H9 (cell line): ENCODE results near the gene TENM3. TPM values are rescaled to one million over a fixed set of nuclear protein-coding genes. Genes with fewer than 3 reads are reported as not detected.
A peak's percentile ranks its signal among the peaks of the same experiment; 100 is the strongest.

Experiments
- DNase-seq: peaks from one replicate; pipeline ENCODE4 v3.0.0-alpha.2; 2017
- H2AFZ ChIP-seq: one replicate; pipeline ENCODE4 v1.6.1; 2013; ENCODE audit warnings: mild to moderate bottlenecking, low read length, control low read depth, moderate library complexity
- H2AK5ac ChIP-seq: 2 replicates; pipeline ENCODE4 v1.6.1; 2013; ENCODE audit warnings: low read length, control low read depth, mixed read lengths; ENCODE audit not compliant: insufficient read length
- H2BK120ac ChIP-seq: one replicate; pipeline ENCODE4 v1.6.1; 2013; ENCODE audit warnings: low read depth, mild to moderate bottlenecking, low read length, control low read depth, inconsistent platforms; ENCODE audit not compliant: poor library complexity, severe bottlenecking
- H2BK12ac ChIP-seq: 2 replicates; pipeline ENCODE4 v1.6.1; 2013; ENCODE audit warnings: low read length, control low read depth, mixed read lengths, low read depth; ENCODE audit not compliant: insufficient read length
- H2BK15ac ChIP-seq: 2 replicates; pipeline ENCODE4 v1.6.1; 2013; ENCODE audit warnings: low read depth, low read length, control low read depth
- H2BK20ac ChIP-seq: one replicate; pipeline ENCODE4 v1.6.1; 2013; ENCODE audit warnings: low read depth, mild to moderate bottlenecking, low read length, control low read depth, inconsistent platforms; ENCODE audit not compliant: poor library complexity, severe bottlenecking
- H2BK5ac ChIP-seq: 2 replicates; pipeline ENCODE4 v1.6.1; 2013; ENCODE audit warnings: low read length, control low read depth, mixed read lengths; ENCODE audit not compliant: insufficient read length
- H3K14ac ChIP-seq: 2 replicates; pipeline ENCODE4 v1.6.1; 2013; ENCODE audit warnings: low read length, control low read depth; ENCODE audit not compliant: insufficient read depth
- H3K18ac ChIP-seq: 2 replicates; pipeline ENCODE4 v1.6.1; 2013; ENCODE audit warnings: low read depth, mild to moderate bottlenecking, mixed read lengths, low read length, control low read depth; ENCODE audit not compliant: insufficient read length
- H3K23ac ChIP-seq: 2 replicates; pipeline ENCODE4 v1.6.1; 2013; ENCODE audit warnings: low read length, control low read depth, mixed read lengths, low read depth; ENCODE audit not compliant: insufficient read length
- H3K23me2 ChIP-seq: 2 replicates; pipeline ENCODE4 v1.6.1; 2013; ENCODE audit warnings: low read depth, mild to moderate bottlenecking, mixed read lengths, low read length, control low read depth; ENCODE audit not compliant: insufficient read length, poor library complexity, severe bottlenecking
- H3K27ac ChIP-seq: 2 replicates; pipeline ENCODE4 v1.5.1; 2013; ENCODE audit warnings: low read length, control low read depth, mixed read lengths, low read depth; ENCODE audit not compliant: insufficient read length
- H3K27me3 ChIP-seq: 2 replicates; pipeline ENCODE4 v1.6.1; 2013; ENCODE audit warnings: low read length, control low read depth, inconsistent platforms; ENCODE audit not compliant: insufficient read depth
- H3K4ac ChIP-seq: 2 replicates; pipeline ENCODE4 v1.6.1; 2013; ENCODE audit warnings: low read depth, mild to moderate bottlenecking, control low read depth, inconsistent platforms, low read length, moderate library complexity
- H3K4me1 ChIP-seq: 2 replicates; pipeline ENCODE4 v1.6.1; 2013; ENCODE audit warnings: low read length, control low read depth, inconsistent platforms; ENCODE audit not compliant: insufficient read depth
- H3K4me2 ChIP-seq: 2 replicates; pipeline ENCODE4 v1.6.1; 2013; ENCODE audit warnings: low read length, control low read depth, mixed read lengths; ENCODE audit not compliant: insufficient read length, insufficient read depth
- H3K56ac ChIP-seq: 2 replicates; pipeline ENCODE4 v1.6.1; 2013; ENCODE audit warnings: low read depth, mild to moderate bottlenecking, mixed read lengths, low read length, control low read depth; ENCODE audit not compliant: insufficient read length
- H3K79me1 ChIP-seq: 2 replicates; pipeline ENCODE4 v1.6.1; 2013; ENCODE audit warnings: low read depth, mild to moderate bottlenecking, moderate library complexity, low read length, control low read depth, inconsistent platforms; ENCODE audit not compliant: insufficient read depth, poor library complexity, severe bottlenecking
- H3K79me2 ChIP-seq: 2 replicates; pipeline ENCODE4 v1.6.1; 2013; ENCODE audit warnings: low read length, control low read depth, inconsistent platforms; ENCODE audit not compliant: insufficient read depth
- H3K9ac ChIP-seq: 2 replicates; pipeline ENCODE4 v1.6.1; 2013; ENCODE audit warnings: low read length, control low read depth, mixed read lengths; ENCODE audit not compliant: insufficient read length; ENCODE audit errors: extremely low read depth
- H3K9me3 ChIP-seq: one replicate; pipeline ENCODE4 v1.6.1; 2013; ENCODE audit warnings: low read depth, low read length, inconsistent platforms; ENCODE audit not compliant: control insufficient read depth
- H3T11ph ChIP-seq: one replicate; pipeline ENCODE4 v1.6.1; 2013; ENCODE audit warnings: mild to moderate bottlenecking, low read length, control low read depth, inconsistent platforms
- H4K20me1 ChIP-seq: one replicate; pipeline ENCODE4 v1.6.1; 2013; ENCODE audit not compliant: control insufficient read depth, insufficient read length, insufficient read depth
- H4K5ac ChIP-seq: 2 replicates; pipeline ENCODE4 v1.6.1; 2013; ENCODE audit warnings: low read depth, mild to moderate bottlenecking, mixed read lengths, low read length, control low read depth; ENCODE audit not compliant: insufficient read length
- H4K8ac ChIP-seq: replicated peaks from 2 replicates; pipeline ENCODE4 v1.6.1; 2013; ENCODE audit warnings: low read length, control low read depth, mixed read lengths, low read depth; ENCODE audit not compliant: insufficient read length
- H4K91ac ChIP-seq: 2 replicates; pipeline ENCODE4 v1.6.1; 2013; ENCODE audit warnings: low read depth, mild to moderate bottlenecking, moderate library complexity, mixed read lengths, low read length, control low read depth; ENCODE audit not compliant: insufficient read length
- H3K27ac Mint-ChIP-seq, 3 experiments: 2 replicates in 2 of 3; 3 replicates in 1 of 3; pipeline ENCODE4 v1.8.0; 2020 to 2021; ENCODE audit warnings: mixed read lengths in 3 of 3, mild to moderate bottlenecking in 1 of 3, moderate library complexity in 1 of 3
- H3K27me3 Mint-ChIP-seq: 2 replicates; pipeline ENCODE4 v1.8.0; 2021; ENCODE audit warnings: low read depth, mild to moderate bottlenecking, moderate library complexity, mixed read lengths
- H3K36me3 Mint-ChIP-seq, 3 experiments: 2 replicates in 2 of 3; 3 replicates in 1 of 3; pipeline ENCODE4 v1.8.0; 2020 to 2021; ENCODE audit warnings: low read depth in 3 of 3, mixed read lengths in 3 of 3; ENCODE audit not compliant: insufficient read depth in 1 of 3
- H3K4me1 Mint-ChIP-seq, 2 experiments: 2 replicates each; pipeline ENCODE4 v1.8.0; 2020; ENCODE audit warnings: mixed read lengths in 2 of 2
- H3K4me3 Mint-ChIP-seq, 2 experiments: 2 replicates in 1 of 2; 3 replicates in 1 of 2; pipeline ENCODE4 v1.8.0; 2020 to 2021; ENCODE audit warnings: mild to moderate bottlenecking in 2 of 2, mixed read lengths in 2 of 2, moderate library complexity in 1 of 2
- H3K9me3 Mint-ChIP-seq, 2 experiments: 2 replicates in 1 of 2; 3 replicates in 1 of 2; pipeline ENCODE4 v1.8.0; 2020; ENCODE audit warnings: mild to moderate bottlenecking in 2 of 2, mixed read lengths in 2 of 2, moderate library complexity in 1 of 2
- CTCF ChIP-seq: fragments of 200-600 bp; sonication (generic); conservative IDR thresholded peaks from 3 replicates; pipeline ENCODE4 v1.8.0; 2021; ENCODE audit warnings: antibody characterized with exemption, mild to moderate bottlenecking
- WGBS: extraction: QIAGEN DNeasy Blood & Tissue Kit; methylation state at CpG from one replicate; pipeline ENCODE4 v1.1.7; 2013; ENCODE audit warnings: missing lambda C conversion rate, low lambda C conversion rate, mixed read lengths; ENCODE audit not compliant: insufficient read length; ENCODE audit errors: extremely low coverage; 5-methylcytosine and 5-hydroxymethylcytosine counted together
- total RNA-seq: library from RNA; stranded (reverse); gene quantifications from 2 replicates; pipeline ENCODE4 v1.2.1, GENCODE V29; 2021

The TENM3 gene
- total RNA-seq, 1 experiment from 2014 or later, result 49.6 TPM

GRCh38 chr4:182553653-182554052 is 310.5 kb downstream of the TENM3 start:
- DNase-seq, result no peak

More at GRCh38 chr4:182553653-182554052, 310.5 kb downstream of the TENM3 start:
- Histone ChIP-seq H3K9ac (no peak overlapping the region), H3K9me3 (no peaks in the 10 kb centered on the region), H3K14ac (no peak overlapping the region), H3K27ac (no peak overlapping the region), H4K5ac (no peak overlapping the region), H3K79me2 (peaks cover 3% of the 10 kb centered on the region; the same call in 1 of the 2 replicates), H2AK5ac (no peak overlapping the region), H2BK12ac (no peak overlapping the region), H3K4me2 (no peak overlapping the region), H2BK5ac (no peak overlapping the region), H3K27me3 (no peaks in the 10 kb centered on the region), H4K8ac (no peak overlapping the region), H2AFZ (no peak overlapping the region), H3K23ac (no peak overlapping the region), H3T11ph (no peak overlapping the region), H3K4ac (no peak overlapping the region), H2BK20ac (no peak overlapping the region), H3K79me1 (no peaks in the 10 kb centered on the region), H3K4me1 (peaks cover 13% of the 10 kb centered on the region; the same call in 1 of the 2 replicates), H3K18ac (no peak overlapping the region), H4K91ac (no peak overlapping the region), H3K23me2 (peaks cover 2% of the 10 kb centered on the region), H3K56ac (no peak overlapping the region), H2BK120ac (no peak overlapping the region), H4K20me1 (no peaks in the 10 kb centered on the region), H2BK15ac (no peak overlapping the region)
- peaks cover 70 to 75% of the 10 kb centered on the region in 2 experiments for H3K4me1 Mint-ChIP-seq
- peak overlapping the region; percentile 41 to 57 (median 54); a peak in 5 of 7 replicates for H3K27ac Mint-ChIP-seq
- no peak overlapping the region for H3K4me3 Mint-ChIP-seq
- H3K27me3 Mint-ChIP-seq, result no peaks in the 10 kb centered on the region
- H3K9me3 Mint-ChIP-seq, result no peaks in the 10 kb centered on the region
- no peak for TF ChIP-seq CTCF
- WGBS, result no CpG with 5 or more reads among the region's 6 CpGs
- no peaks in the 10 kb centered on the region for H3K36me3 Mint-ChIP-seq
